C4-2B (cell line): ENCODE data around the gene PDCD7.

Experiments used
- CTCF ChIP-seq: fragments of 450-650 bp; conservative IDR thresholded peaks from 2 replicates; pipeline ENCODE4 v1.5.1; 2017; ENCODE audit warnings: mild to moderate bottlenecking
- ZFX ChIP-seq: fragments of 450-650 bp; IDR thresholded peaks from 2 replicates; pipeline ENCODE4 v1.6.1; 2017

GRCh38 chr15:65068403-65068788 lies 65.2 kb downstream of the PDCD7 start:
- TF ChIP-seq CTCF (no peak), ZFX (no peak)
